GM18517 (cell line): ENCODE measurements around the gene QTRT2.

Source experiments
- ATAC-seq: cut with Tn5 transposase; IDR thresholded peaks from one replicate; pipeline ENCODE4 v1.9.1; 2021; ENCODE audit warnings: mild to moderate bottlenecking, moderate library complexity; ENCODE audit not compliant: unreplicated experiment

Gene QTRT2

GRCh38 chr3:114076711-114077110 lies 20.2 kb downstream of the QTRT2 start:
- no peak for ATAC-seq

GRCh38 chr3:114078126-114078525 lies 21.6 kb downstream of the QTRT2 start:
- no peak for ATAC-seq

GRCh38 chr3:114079761-114080160 lies 23.2 kb downstream of the QTRT2 start:
- no peak for ATAC-seq

DNA sequence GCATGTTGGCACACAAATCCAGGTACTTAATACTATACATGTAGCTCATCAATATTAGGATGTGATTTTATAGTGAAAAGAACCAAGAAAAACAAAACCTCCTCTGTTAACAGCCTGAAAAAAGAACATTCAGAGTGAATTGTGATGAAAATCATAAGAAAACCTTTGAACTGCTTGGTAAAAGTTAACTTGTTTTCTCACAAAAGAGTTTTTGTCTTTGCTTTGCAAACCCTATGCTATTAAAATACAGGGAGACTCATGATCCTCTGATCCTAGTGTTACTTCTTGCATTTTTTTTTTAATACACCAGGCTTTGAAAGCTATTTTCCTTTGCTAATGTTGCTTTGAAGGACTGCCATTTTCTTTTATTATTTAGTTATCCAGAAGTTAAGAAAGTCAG lies 23.7 kb downstream of the QTRT2 start:
- no peak for ATAC-seq

- no peak for ATAC-seq
Observed at GRCh38 chr3:114081037-114081436, 24.5 kb downstream of the QTRT2 start.

GRCh38 chr3:114083112-114083511 lies 26.6 kb downstream of the QTRT2 start:
- no peak for ATAC-seq

DNA sequence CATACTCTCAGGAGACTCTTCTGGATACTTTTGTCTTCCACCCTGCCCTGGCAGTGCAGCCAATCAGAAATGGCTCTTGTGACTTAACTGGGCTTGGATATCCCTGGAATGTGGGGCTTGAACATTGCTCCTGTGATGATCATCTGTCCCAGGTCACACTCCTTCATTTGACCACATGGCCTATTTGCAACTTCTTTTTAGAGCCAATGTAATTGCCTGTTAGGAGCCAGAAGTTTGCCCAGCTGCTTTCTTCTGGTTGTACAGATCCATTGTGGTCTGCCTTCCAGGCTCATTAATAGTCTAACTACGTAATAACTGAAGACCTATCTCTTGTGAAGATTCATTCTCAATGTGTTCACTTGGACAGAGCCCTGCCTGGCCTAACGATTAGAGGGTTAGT lies 29.8 kb downstream of the QTRT2 start:
- no peak for ATAC-seq

DNA sequence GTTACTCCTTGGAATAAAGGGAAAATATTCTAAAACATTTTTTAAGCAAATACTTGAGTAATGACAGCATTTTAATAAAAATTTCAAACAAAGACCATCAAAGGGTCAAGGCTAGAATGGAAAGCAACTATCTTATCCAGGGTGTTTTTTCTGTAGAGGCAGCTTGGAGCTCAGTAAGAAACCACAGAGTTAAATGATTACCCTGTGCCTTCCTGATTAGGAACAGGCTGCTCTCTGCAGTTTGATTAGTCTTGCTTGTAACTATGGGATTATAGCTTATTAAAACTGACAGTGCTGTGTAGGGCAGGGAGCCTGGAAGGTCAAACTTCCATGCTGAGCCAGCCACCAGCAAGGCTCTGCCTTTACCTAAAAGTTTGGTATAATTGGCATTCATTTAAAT lies 33.1 kb downstream of the QTRT2 start:
- no peak for ATAC-seq

DNA sequence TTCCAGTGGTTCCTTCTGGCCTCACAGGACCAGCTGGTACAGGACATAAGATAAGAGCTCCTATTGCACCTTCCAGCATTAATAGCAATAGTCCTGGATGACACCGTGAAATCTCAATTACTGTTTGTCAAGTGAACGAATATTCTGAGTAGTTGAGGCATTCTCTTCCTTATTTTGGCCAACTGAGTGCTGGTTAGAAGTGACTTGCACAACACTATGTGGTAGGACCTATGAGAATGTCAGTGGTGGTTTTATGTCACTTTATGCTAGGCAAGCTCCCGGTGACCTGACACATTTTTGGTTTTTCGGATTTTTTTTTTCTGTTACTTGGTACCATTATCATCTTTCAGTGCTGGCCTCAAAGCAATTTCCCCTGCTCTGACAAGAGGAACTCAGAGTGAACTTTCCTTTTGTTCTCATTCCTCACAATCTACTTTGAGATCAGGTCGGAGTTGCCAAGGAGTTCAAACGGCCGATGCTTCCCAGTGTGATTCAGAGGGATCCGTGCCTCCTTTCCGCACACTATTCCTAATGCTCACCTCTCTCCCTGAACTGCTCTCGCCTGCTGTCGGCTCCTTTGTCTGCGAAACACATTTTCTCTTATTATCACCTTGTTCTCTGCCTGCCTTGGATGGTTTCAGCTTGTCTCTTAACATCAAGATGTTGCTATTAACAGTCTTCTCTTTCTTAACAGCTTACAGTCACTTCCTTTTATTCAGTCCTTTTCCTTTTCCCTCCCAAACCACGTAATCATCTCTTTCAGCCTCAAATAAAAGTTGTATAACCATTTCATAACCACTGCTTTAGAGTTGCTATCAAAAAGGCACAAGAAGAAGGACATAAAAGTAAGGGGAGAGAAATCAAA lies 35.8 kb downstream of the QTRT2 start:
- ATAC-seq: no peak

DNA sequence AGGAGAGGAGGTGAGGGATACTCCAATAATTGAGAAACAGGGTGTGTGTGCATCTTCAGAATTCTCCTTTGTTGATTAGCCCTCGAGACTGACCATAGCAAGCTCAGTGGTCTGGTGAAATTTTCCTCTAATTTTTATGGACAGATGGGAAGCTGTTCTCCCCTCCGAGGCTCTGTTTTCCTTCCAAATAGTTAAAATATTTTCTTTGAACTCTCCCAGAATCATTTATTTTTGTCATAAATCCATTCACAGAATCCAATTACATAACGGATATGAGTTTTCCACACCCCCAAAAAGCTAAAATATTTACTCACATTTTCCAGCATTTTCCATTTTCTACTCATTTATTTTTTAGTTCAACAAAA lies 36.5 kb downstream of the QTRT2 start:
- ATAC-seq: no peak

- ATAC-seq: no peak
Observed at GRCh38 chr3:114093596-114093995, 37.1 kb downstream of the QTRT2 start.

- ATAC-seq: no peak
Observed at GRCh38 chr3:114095796-114096195, 39.3 kb downstream of the QTRT2 start.

GRCh38 chr3:114101101-114101500 lies 44.6 kb downstream of the QTRT2 start:
- ATAC-seq: no peak

GRCh38 chr3:114103181-114103580 lies 46.6 kb downstream of the QTRT2 start:
- ATAC-seq: no peak

DNA sequence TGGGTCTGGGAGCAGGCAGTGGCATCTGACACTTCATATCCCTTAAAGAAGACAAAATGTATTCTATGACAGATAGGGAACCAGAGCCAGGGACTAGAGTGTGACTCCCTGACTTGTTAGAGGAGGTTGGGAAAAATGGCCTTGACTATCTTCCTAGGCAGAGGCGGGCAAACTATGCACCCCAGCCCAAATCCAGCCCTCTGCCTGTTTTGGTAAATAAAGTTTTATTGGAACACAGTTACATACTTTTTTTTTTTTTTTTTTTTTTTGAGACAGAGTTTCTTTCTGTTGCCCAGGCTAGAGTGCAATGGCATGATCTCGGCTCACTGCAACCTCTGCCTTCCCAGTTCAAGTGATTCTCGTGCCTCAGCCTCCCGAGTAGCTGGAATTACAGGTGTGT lies 47.3 kb downstream of the QTRT2 start:
- ATAC-seq: no peak

DNA sequence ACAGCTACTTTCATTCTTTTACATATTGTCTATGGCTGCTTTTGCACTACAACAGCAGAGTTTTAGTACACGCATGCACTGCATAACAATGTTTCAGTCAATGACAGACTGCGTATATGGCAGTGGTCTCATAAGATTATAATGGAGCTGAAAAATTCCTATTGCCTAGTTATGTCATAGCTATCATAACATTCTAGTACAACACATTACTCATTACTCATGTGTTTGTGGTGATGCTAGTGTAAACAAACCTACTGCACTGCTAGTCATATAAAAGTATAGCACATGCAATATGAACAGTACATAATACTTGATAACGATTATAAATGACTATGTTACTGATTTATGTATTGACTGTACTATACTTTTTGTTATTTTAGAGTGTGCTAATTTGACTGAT lies 47.9 kb downstream of the QTRT2 start:
- ATAC-seq: no peak

- ATAC-seq: no peak
Observed at GRCh38 chr3:114108137-114108536, 51.6 kb downstream of the QTRT2 start.

GRCh38 chr3:114110439-114110838 lies 53.9 kb downstream of the QTRT2 start:
- no peak for ATAC-seq

GRCh38 chr3:114111060-114111770 lies 54.7 kb downstream of the QTRT2 start:
- ATAC-seq: no peak

DNA sequence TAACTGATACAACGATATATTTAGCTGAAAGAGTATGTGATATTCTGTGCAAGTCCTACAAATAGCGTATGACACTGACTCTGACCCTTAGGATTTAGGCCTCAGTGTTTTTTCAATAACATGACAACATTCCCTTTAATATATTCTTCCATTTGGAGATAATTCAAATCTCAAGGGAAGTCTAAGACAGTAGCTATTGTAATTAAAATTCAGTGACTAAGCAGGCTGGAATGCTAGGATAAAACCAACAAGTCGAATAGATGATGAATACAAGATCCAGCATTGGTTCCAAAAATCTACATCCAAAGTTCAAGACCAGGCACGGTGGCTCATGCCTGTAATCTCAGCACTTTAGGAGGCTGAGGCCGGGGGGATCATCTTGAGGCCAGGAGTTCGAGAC lies 56.2 kb downstream of the QTRT2 start:
- ATAC-seq: no peak

GRCh38 chr3:114114719-114115118 lies 58.2 kb downstream of the QTRT2 start:
- ATAC-seq: no peak

- ATAC-seq: no peak
Observed at GRCh38 chr3:114115143-114115542, 58.6 kb downstream of the QTRT2 start.
